Hindlimb muscle (tissue), 1 donor: ENCODE data around the gene PSRC1. TPM values are rescaled to one million over a fixed set of nuclear protein-coding genes. Genes with fewer than 3 reads are reported as not detected.
"Not testable (repeated sequence)": the region's sequence is repeated elsewhere in the genome, so short reads cannot be mapped to it uniquely, and the experiment has no call there.

Source experiments
- DNase-seq: peaks from one replicate; pipeline ENCODE4 v3.0.0-alpha.2; 2013
- polyA plus RNA-seq: library from polyadenylated mRNA; unstranded; fragments of 120-200 nt; gene quantifications from one replicate; pipeline ENCODE4 v1.2.1, GENCODE V29; 2013; ENCODE audit not compliant: insufficient read length

The PSRC1 gene
- 11.1 TPM for polyA plus RNA-seq

DNA sequence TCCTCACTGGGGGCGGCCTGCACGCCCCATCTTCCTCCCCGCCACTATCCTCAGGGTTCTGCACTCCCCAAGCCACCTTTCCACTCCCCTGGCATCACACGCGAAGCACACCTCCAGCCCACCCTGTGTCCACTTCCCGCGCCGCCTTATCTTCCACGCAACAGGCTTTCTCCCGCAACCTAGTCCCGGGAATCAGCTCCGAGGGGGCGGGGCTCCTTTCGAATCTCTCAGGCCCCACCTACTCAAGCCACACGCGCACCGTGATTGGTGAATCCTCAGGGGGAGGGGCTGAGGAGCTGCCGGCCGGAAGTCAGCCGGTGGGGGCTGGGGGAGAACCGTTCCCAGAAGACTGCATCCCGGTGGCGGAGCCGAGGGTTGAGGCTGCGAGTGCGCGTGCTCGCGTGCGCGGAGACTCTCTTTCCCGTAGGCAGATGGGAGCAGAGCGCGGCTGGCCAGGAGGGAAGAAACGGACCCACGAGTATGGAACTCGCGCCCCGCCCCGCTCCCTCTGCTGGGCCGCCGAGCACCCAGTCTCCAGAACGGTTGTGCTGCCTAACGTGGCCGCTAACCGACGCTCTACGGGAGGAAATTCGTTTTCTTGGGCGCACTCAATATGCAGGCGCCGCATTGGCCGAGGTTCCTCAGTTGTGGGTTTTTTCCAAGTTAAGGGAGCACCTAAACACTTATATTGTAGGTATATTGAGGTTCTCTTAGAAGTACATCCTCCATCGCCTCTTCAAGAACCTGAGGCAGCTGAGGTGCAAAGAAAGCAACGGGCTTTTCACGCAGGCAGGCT is at the start of gene PSRC1:
TSS of gene PSRC1 (minus strand) at position 194 of the 796 bp plus-strand sequence.
- DNase-seq, result peak; percentile 95

- DNase-seq, result no peak
These were observed 48.2 kb upstream of the PSRC1 start for GRCh38 chr1:109331113-109331512.

DNA sequence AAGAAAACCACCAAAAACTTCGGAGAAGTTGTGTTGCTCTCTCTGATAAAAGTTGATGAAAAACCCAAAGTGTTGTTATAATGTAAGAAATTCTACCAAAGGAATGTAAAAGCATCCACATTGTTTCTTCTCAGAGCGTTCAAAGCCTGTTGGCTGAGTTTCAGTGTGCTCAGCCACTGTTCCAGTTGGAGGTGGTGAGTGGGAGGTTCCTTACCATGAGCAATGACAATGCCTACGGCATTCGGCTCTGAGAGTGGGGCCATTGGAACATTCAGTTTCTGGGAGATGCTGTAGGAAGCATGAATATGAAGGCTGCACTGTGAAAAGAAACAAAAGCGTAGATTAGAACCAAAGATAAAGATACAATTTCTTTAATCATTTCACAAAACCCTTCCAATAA is 44.3 kb upstream of the PSRC1 start:
- DNase-seq, result no peak

GRCh38 chr1:109322974-109323373 is 40.0 kb upstream of the PSRC1 start:
- no peak for DNase-seq

DNA sequence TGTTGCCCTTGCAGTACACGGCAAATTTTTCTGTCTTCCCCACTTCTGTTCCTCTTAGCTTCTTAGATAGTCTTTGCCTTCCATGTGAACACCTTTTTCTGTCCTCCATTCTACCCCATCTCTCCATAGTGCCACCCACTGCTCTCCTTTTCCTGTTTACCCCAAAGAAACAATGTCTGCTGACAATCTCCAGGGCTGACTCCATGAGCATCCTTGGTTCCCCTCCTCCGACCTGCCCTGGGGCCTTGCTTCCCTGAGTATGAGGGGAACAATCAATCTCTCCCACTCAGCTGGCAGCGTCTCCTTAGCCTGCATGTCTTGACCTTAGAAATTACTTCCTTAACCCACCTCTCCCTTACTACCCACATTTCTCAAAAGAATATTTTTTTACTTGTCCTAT is 36.2 kb upstream of the PSRC1 start:
- no peak for DNase-seq

- no peak for DNase-seq
These were observed 33.6 kb upstream of the PSRC1 start for GRCh38 chr1:109316506-109316905.

DNA sequence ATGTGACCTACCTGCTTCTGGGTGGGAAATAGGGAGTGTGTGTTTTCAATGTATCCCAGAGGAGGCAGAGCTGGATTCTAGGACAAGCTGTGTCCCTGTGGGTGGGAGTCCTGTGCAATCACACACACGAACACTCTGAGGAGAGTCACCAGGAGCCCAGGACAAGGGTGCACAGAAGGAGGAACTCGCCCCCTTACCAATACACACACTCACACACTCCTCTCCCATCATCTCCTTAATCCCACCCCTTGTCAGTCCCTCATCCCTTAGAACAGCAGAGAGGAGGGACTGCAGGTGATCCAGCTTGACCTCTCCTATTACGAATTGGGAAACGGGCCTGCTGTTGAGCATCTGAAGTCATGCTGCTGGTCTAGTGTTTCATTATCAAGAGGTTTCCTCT is 32.3 kb upstream of the PSRC1 start:
- DNase-seq, result no peak

- DNase-seq, result no peak
These were observed 31.9 kb upstream of the PSRC1 start for GRCh38 chr1:109314795-109315194.

DNA sequence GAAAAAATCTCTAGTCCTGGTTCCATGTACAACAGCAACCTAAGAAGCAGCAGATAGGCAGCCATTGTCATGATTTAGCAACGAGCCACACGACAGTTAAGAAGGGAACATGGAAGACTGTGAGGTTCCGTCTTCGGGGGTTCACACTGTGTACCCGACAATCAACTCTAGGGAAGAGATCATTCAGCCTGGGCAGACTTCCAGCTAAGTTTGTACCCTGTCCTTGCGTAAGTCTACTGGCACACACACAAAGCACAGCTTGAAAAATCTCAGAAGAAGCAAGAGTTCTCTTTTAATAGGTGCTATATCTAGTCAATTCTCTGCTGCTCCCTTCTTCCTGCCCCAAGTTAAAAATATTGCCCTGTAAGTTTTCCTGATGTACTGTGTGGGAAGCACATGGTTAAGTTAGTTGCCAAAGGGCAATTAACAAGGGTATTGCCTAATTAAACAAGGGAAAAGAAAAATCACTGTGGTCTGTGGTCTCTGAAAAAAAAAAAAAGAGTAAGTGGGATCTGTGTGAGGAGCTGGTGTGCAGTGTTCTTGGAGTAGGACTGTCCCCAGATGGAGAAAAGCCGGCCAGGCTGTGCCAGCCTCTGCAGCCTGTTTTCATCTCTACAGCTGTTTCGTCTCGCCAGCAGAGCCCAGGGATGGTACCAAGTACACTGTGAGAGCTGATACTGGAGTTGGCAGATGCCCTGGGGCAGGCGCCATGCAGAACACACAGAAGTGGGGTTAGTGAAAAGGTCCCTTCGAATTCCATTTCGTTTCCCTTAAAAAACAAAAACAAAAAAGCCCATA is 30.2 kb upstream of the PSRC1 start:
- peak; percentile 18 for DNase-seq

DNA sequence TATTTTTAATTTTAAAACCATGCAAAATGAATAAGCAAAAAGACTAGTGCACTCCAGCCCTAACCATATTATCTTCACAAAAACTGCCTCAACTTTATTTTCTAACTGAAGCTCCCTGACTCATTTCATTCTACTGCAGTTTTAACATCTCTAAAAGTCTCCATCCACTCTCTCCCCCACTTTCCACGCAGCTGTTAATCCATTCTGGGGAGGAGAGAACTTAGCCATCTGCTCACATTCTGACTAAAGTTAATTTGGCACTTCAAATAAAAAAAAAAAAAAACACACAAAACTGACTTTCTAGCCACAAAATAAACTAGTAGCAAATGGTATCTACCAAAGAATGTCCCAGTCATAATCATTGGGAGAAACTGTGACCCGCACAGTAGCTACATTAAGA is 29.3 kb upstream of the PSRC1 start:
- DNase-seq, result no peak

- no peak for DNase-seq
These were observed 26.4 kb upstream of the PSRC1 start for GRCh38 chr1:109309347-109309746.

DNA sequence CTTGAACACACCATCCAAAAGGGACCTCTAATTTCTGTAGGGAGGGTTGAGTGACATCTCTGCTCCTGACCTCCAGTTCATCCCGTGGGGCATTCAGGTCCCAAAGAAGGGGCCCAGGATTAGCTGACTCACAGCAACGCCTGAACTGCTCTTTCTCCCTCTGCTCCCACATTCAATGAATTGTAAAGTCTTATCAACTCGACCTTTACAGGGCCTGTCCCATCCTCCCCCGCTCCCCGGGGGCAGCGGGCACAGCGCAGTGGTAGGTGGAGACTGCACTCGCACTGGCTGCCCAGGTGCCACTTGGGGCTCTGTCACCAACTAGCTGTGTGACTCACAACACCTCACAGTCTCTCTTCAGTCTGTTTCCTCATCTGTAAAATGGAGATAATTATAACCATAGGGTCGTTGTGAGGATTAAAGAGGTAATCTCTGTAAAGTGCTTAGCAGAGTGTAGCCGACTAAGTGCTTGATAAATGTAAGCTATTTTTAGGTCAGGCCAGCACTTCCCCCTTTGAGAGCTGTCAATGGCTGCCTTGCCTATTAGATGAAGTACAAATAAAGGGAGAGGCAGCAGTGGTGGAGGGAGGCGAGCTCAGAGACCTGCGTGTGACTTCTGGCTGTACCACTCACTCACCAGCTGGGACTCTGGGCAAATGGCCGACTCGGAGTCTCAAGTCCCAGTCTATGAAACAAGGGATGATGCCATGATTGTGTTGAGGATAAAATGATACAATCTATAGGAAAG is 24.5 kb upstream of the PSRC1 start:
- no peak for DNase-seq

- DNase-seq, result no peak
These were observed 23.9 kb upstream of the PSRC1 start, which contains the start of gene MYBPHL for GRCh38 chr1:109306832-109307273. Gene MYBPHL, minus strand, starts transcription at chr1:109307011. Its CDS starts 20 bp downstream, at chr1:109306991.

DNA sequence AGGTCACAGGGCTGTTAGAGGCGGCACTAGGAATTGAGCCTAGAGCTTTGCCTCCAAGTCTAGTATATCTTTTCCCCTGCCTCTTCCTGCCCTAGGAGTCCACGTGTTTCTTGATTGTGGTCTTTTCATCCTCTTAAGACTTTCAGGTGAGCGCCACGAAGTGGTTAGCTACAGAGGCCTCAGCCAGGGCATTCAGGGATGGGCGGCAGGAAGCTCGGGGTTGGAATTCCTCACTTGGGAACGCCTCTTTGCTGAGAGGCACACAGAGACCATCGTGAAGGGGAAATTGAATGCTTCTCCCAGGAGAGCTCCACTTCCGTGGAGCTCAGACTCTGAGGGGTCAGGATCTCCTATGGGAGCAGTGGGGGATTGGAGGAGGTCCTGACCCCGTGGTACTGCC is 23.0 kb upstream of the PSRC1 start:
- DNase-seq, result not testable (repeated sequence)

- DNase-seq, result no peak
These were observed 21.4 kb upstream of the PSRC1 start for GRCh38 chr1:109304226-109304920.

DNA sequence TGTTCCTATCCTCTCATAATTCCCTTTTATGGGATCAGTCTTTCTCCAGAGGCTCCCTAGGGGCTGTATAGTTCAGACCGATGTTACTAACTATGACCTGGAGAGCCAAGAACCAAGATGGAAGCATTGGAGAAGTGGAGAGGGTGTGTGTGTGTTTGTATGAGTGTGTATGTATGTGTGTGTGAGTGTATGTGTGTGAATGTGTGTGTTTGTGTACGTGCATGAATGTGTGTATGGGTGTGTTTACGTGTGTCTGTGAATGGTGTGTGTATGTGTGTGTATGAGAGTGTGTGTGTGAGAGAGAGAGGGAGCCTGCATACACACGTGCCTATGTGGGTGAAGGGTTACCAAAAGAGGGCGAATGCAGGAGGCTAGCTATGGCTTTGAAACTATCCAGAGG is 18.9 kb upstream of the PSRC1 start:
- no peak for DNase-seq

DNA sequence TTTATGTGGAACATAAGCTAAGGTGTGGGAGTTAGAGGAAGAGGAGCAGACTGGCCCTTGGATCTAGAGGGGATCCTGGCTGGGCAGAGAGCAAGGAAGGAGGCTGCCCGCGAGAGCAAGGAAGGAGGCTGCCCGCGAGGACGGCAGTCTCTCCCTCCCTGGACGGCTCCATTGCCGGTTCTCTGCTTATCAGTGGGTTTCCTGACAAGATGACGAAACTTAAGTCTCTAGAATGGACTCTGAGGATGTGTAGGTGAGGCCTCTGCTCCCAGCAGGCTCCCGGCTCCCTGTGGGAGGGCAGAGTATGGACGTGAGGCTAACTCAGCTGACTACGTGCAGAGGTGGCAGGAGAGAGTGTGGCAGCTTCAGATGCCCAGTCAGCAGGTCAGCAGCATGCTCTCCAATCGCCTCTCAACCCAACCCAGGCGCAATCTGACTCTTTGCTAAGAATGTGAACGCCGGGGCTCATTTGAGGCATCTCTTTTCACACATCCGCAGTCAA is 17.8 kb upstream of the PSRC1 start:
- no peak for DNase-seq

GRCh38 chr1:109299558-109300343 is 16.8 kb upstream of the PSRC1 start:
- DNase-seq, result peak; percentile 75

GRCh38 chr1:109298666-109299557 is 16.0 kb upstream of the PSRC1 start:
- DNase-seq, result peak; percentile 64

DNA sequence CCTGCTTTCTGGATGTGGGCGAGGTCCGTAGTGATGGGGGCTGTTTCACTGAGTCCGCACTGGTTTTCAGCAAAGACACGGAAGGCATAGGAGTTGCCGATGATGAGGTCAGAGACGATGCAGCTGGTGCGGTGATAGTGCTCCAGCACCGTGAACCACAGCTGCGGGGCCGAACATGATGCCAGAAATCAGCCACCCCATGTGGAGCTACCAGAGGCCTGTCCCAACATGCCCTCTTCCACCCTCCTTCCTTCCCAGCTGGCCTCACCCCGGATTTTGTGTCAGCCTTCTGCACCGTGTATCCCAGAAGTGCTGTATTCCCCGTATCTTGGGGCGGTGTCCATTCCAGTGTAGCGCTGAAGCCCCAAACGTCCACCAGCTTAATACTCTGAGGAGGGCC is 13.8 kb upstream of the PSRC1 start:
- DNase-seq, result no peak
